Stimulated activated naive B cell treated with anti-CD40 and anti-IgM and Interleukin-4, amounts not matched to agents 10 μg/mL and 1 μg/mL and 100 μg/mL, for 72 hours (primary cell): ENCODE results near the gene TINAG.

Experiments used
- ATAC-seq, 2 donors: fragments of 150-1000 bp; cut with Tn5 transposase; replicated peaks; 2 replicates each; pipeline ENCODE4 v1.10.0; 2021; ENCODE audit warnings: moderate library complexity in 1 of 2
- DNase-seq: peaks from one replicate; pipeline ENCODE4 v3.0.0; 2021
- H3K27ac Mint-ChIP-seq: one replicate; pipeline ENCODE4 v1.8.0; 2022; ENCODE audit warnings: mild to moderate bottlenecking, mixed read lengths
- H3K27me3 Mint-ChIP-seq, 2 donors: one replicate each; pipeline ENCODE4 v1.8.0; 2022; ENCODE audit warnings: mixed read lengths in 2 of 2
- H3K36me3 Mint-ChIP-seq, 2 donors: one replicate each; pipeline ENCODE4 v1.8.0; 2022; ENCODE audit warnings: mixed read lengths in 2 of 2, mild to moderate bottlenecking in 1 of 2
- H3K4me1 Mint-ChIP-seq, 2 donors: one replicate each; pipeline ENCODE4 v1.8.0; 2022; ENCODE audit warnings: mixed read lengths in 2 of 2, mild to moderate bottlenecking in 1 of 2
- H3K4me3 Mint-ChIP-seq, 2 donors: one replicate each; pipeline ENCODE4 v1.8.0; 2022; ENCODE audit warnings: mild to moderate bottlenecking in 2 of 2, mixed read lengths in 2 of 2, moderate library complexity in 1 of 2
- H3K9me3 Mint-ChIP-seq, 2 donors: one replicate each; pipeline ENCODE4 v1.8.0; 2022; ENCODE audit warnings: mixed read lengths in 2 of 2, mild to moderate bottlenecking in 1 of 2

TINAG gene

GRCh38 chr6:54308289-54308985 lies at the start of gene TINAG:
TSS of gene TINAG (plus strand) at chr6:54308441. CDS start at chr6:54308551, 110 bp downstream.
- H3K27ac Mint-ChIP-seq: no peak within 1 kb of the TSS
- H3K4me3 Mint-ChIP-seq: no peak within 1 kb of the TSS

GRCh38 chr6:54260025-54260424 lies 48.2 kb upstream of the TINAG start:
- Mint-ChIP-seq H3K4me3 (no peak overlapping the region), H3K9me3 (peaks cover 0 to 2% of the 10 kb centered on the region in 2 donors)

More at GRCh38 chr6:54308289-54308985, at the start of gene TINAG:
- DNase-seq (no peak), ATAC-seq (no peak)
- H3K4me1 Mint-ChIP-seq: no peaks in the 10 kb centered on the region
- H3K27me3 Mint-ChIP-seq: no peaks in the 10 kb centered on the region
- H3K36me3 Mint-ChIP-seq: no peaks in the 10 kb centered on the region
- peaks cover 10% of the 10 kb centered on the region in 2 donors for H3K9me3 Mint-ChIP-seq

GRCh38 chr6:54262499-54262898 lies 45.7 kb upstream of the TINAG start:
- no peak for ATAC-seq
- DNase-seq: no peak
- no peaks in the 10 kb centered on the region for H3K4me1 Mint-ChIP-seq

More at GRCh38 chr6:54260025-54260424, 48.2 kb upstream of the TINAG start:
- Mint-ChIP-seq H3K36me3 (no peaks in the 10 kb centered on the region), H3K4me1 (no peaks in the 10 kb centered on the region), H3K27ac (no peak overlapping the region), H3K27me3 (no peaks in the 10 kb centered on the region)
- ATAC-seq: no peak
- DNase-seq: no peak

GRCh38 chr6:54262971-54263370 lies 45.3 kb upstream of the TINAG start:
- Mint-ChIP-seq H3K9me3 (no peaks in the 10 kb centered on the region), H3K36me3 (no peaks in the 10 kb centered on the region), H3K4me1 (no peaks in the 10 kb centered on the region), H3K27me3 (no peaks in the 10 kb centered on the region), H3K4me3 (no peak overlapping the region), H3K27ac (no peak overlapping the region)
- DNase-seq (no peak), ATAC-seq (no peak)

More at GRCh38 chr6:54262499-54262898, 45.7 kb upstream of the TINAG start:
- no peak overlapping the region for H3K27ac Mint-ChIP-seq
- no peak overlapping the region for H3K4me3 Mint-ChIP-seq
- H3K36me3 Mint-ChIP-seq: no peaks in the 10 kb centered on the region
- H3K9me3 Mint-ChIP-seq: no peaks in the 10 kb centered on the region
- H3K27me3 Mint-ChIP-seq: no peaks in the 10 kb centered on the region

- ATAC-seq (no peak), DNase-seq (no peak)
- Mint-ChIP-seq H3K4me1 (no peaks in the 10 kb centered on the region), H3K9me3 (no peaks in the 10 kb centered on the region), H3K4me3 (no peak overlapping the region), H3K36me3 (no peaks in the 10 kb centered on the region), H3K27ac (no peak overlapping the region), H3K27me3 (no peaks in the 10 kb centered on the region)
These were observed 43.5 kb upstream of the TINAG start for GRCh38 chr6:54264581-54265272.

GRCh38 chr6:54266400-54266923 lies 41.8 kb upstream of the TINAG start:
- Mint-ChIP-seq H3K9me3 (no peaks in the 10 kb centered on the region), H3K36me3 (no peaks in the 10 kb centered on the region), H3K27me3 (no peaks in the 10 kb centered on the region), H3K4me1 (no peaks in the 10 kb centered on the region), H3K4me3 (no peak overlapping the region), H3K27ac (no peak overlapping the region)
- DNase-seq: no peak
- ATAC-seq: no peak

- Mint-ChIP-seq H3K36me3 (no peaks in the 10 kb centered on the region), H3K4me3 (no peak overlapping the region), H3K9me3 (no peaks in the 10 kb centered on the region), H3K27ac (no peak overlapping the region), H3K27me3 (no peaks in the 10 kb centered on the region), H3K4me1 (no peaks in the 10 kb centered on the region)
- DNase-seq: no peak
- ATAC-seq: no peak
These were observed 40.4 kb upstream of the TINAG start for GRCh38 chr6:54267798-54268197.

- ATAC-seq (no peak), DNase-seq (no peak)
- no peak overlapping the region for H3K4me3 Mint-ChIP-seq
- H3K27me3 Mint-ChIP-seq: no peaks in the 10 kb centered on the region
- H3K36me3 Mint-ChIP-seq: no peaks in the 10 kb centered on the region
- H3K9me3 Mint-ChIP-seq: no peaks in the 10 kb centered on the region
- no peak overlapping the region for H3K27ac Mint-ChIP-seq
- no peaks in the 10 kb centered on the region for H3K4me1 Mint-ChIP-seq
These were observed 34.9 kb upstream of the TINAG start for GRCh38 chr6:54273214-54273820.

- H3K9me3 Mint-ChIP-seq: no peaks in the 10 kb centered on the region
- H3K4me1 Mint-ChIP-seq: no peaks in the 10 kb centered on the region
- H3K27me3 Mint-ChIP-seq: no peaks in the 10 kb centered on the region
- ATAC-seq (no peak), DNase-seq (no peak)
- no peaks in the 10 kb centered on the region for H3K36me3 Mint-ChIP-seq
- H3K27ac Mint-ChIP-seq: no peak overlapping the region
- no peak overlapping the region for H3K4me3 Mint-ChIP-seq
These were observed 33.9 kb upstream of the TINAG start for GRCh38 chr6:54274383-54274782.

GRCh38 chr6:54282186-54282585 lies 26.1 kb upstream of the TINAG start:
- H3K27me3 Mint-ChIP-seq: no peaks in the 10 kb centered on the region
- no peaks in the 10 kb centered on the region for H3K9me3 Mint-ChIP-seq
- no peaks in the 10 kb centered on the region for H3K4me1 Mint-ChIP-seq
- no peaks in the 10 kb centered on the region for H3K36me3 Mint-ChIP-seq
- ATAC-seq (no peak), DNase-seq (no peak)
- H3K27ac Mint-ChIP-seq: no peak overlapping the region
- no peak overlapping the region for H3K4me3 Mint-ChIP-seq

- no peaks in the 10 kb centered on the region for H3K4me1 Mint-ChIP-seq
- H3K27me3 Mint-ChIP-seq: no peaks in the 10 kb centered on the region
- ATAC-seq: no peak
- no peaks in the 10 kb centered on the region for H3K36me3 Mint-ChIP-seq
- no peaks in the 10 kb centered on the region for H3K9me3 Mint-ChIP-seq
- no peak overlapping the region for H3K27ac Mint-ChIP-seq
- H3K4me3 Mint-ChIP-seq: no peak overlapping the region
- no peak for DNase-seq
These were observed 23.9 kb upstream of the TINAG start for GRCh38 chr6:54284161-54284860.

- H3K27me3 Mint-ChIP-seq: no peaks in the 10 kb centered on the region
- H3K36me3 Mint-ChIP-seq: no peaks in the 10 kb centered on the region
- no peaks in the 10 kb centered on the region for H3K4me1 Mint-ChIP-seq
- no peak overlapping the region for H3K27ac Mint-ChIP-seq
- no peaks in the 10 kb centered on the region for H3K9me3 Mint-ChIP-seq
- no peak overlapping the region for H3K4me3 Mint-ChIP-seq
- DNase-seq (no peak), ATAC-seq (no peak)
These were observed 22.6 kb upstream of the TINAG start for GRCh38 chr6:54285595-54285994.

- no peak for DNase-seq
- H3K9me3 Mint-ChIP-seq: no peaks in the 10 kb centered on the region
- H3K4me3 Mint-ChIP-seq: no peak overlapping the region
- no peaks in the 10 kb centered on the region for H3K36me3 Mint-ChIP-seq
- H3K27ac Mint-ChIP-seq: no peak overlapping the region
- H3K4me1 Mint-ChIP-seq: peaks cover 3% of the 10 kb centered on the region in 2 donors
- ATAC-seq: no peak
- H3K27me3 Mint-ChIP-seq: no peaks in the 10 kb centered on the region
These were observed 22.1 kb upstream of the TINAG start for GRCh38 chr6:54286141-54286540.

GRCh38 chr6:54288474-54288873 lies 19.8 kb upstream of the TINAG start:
- Mint-ChIP-seq H3K27me3 (no peaks in the 10 kb centered on the region), H3K4me1 (peaks cover 4 to 7% of the 10 kb centered on the region in 2 donors), H3K36me3 (no peaks in the 10 kb centered on the region), H3K9me3 (peaks cover 3 to 6% of the 10 kb centered on the region in 2 donors), H3K4me3 (no peak overlapping the region), H3K27ac (no peak overlapping the region)
- DNase-seq (no peak), ATAC-seq (no peak)
